ENCODE measurements around the gene ICAM2. TPM values are rescaled to one million over a fixed set of nuclear protein-coding genes. Genes with fewer than 3 reads are reported as not detected.

The ICAM2 gene
- total and polyA plus RNA-seq, 8 donors, result 32.3 to 55.4 (median 46.3) TPM

GRCh38 chr17:64063088-64063487, 42.7 kb upstream of the ICAM2 start:
- Histone ChIP-seq H3K9me3 (no peaks in the 10 kb centered on the region), H3K36me3 (peaks cover 0 to 85% of the 10 kb centered on the region in 2 donors), H3K4me1 (peaks cover 0 to 42% of the 10 kb centered on the region in 2 donors), H3K27me3 (no peaks in the 10 kb centered on the region), H3K4me3 (no peak overlapping the region), H3K27ac (peak overlapping the region in 1 of 2 donors; percentile 58)
- TF ChIP-seq CTCF (IDR thresholded peaks at IDR 0.05), result no peak
- ATAC-seq (no peak), DNase-seq (no peak)
- intact Hi-C loops (cut with DNase I), result loop anchor here in 1 of 2 donors (10.0 kb wide), 1 partner anchor 72 kb away; the partner anchor contains the start of gene ERN1

- no peak overlapping the region for H3K4me3 ChIP-seq
- DNase-seq, result no peak
- peak overlapping the region in 1 of 2 donors; percentile 34 for H3K27ac ChIP-seq
- H3K36me3 ChIP-seq, result peaks cover 0 to 85% of the 10 kb centered on the region in 2 donors
- no peak for ATAC-seq
- peaks cover 0 to 42% of the 10 kb centered on the region in 2 donors for H3K4me1 ChIP-seq
- intact Hi-C loops (cut with DNase I), result loop anchor here in 1 of 2 donors (10.0 kb wide), 1 partner anchor 73 kb away; the partner anchor contains the start of gene ERN1
- no peak for TF ChIP-seq CTCF (IDR thresholded peaks at IDR 0.05)
- H3K27me3 ChIP-seq, result no peaks in the 10 kb centered on the region
- no peaks in the 10 kb centered on the region for H3K9me3 ChIP-seq
Measured at GRCh38 chr17:64061178-64061898, 40.9 kb upstream of the ICAM2 start.

- H3K4me3 ChIP-seq, result no peak overlapping the region
- H3K4me1 ChIP-seq, result peaks cover 0 to 42% of the 10 kb centered on the region in 2 donors
- H3K27me3 ChIP-seq, result no peaks in the 10 kb centered on the region
- ATAC-seq (no peak), DNase-seq (no peak)
- H3K36me3 ChIP-seq, result peaks cover 0 to 85% of the 10 kb centered on the region in 2 donors
- peak overlapping the region in 1 of 2 donors; percentile 34 for H3K27ac ChIP-seq
- H3K9me3 ChIP-seq, result no peaks in the 10 kb centered on the region
- intact Hi-C loops (cut with DNase I), result loop anchor here in 1 of 2 donors (10.0 kb wide), 1 partner anchor 74 kb away; the partner anchor contains the start of gene ERN1
- TF ChIP-seq CTCF (IDR thresholded peaks at IDR 0.05), result no peak
Measured at GRCh38 chr17:64060331-64060730, 39.9 kb upstream of the ICAM2 start.

GRCh38 chr17:64059756-64060155, 39.3 kb upstream of the ICAM2 start:
- peaks cover 0 to 42% of the 10 kb centered on the region in 2 donors for H3K4me1 ChIP-seq
- no peak overlapping the region for H3K4me3 ChIP-seq
- peaks cover 0 to 85% of the 10 kb centered on the region in 2 donors for H3K36me3 ChIP-seq
- DNase-seq (no peak), ATAC-seq (no peak)
- TF ChIP-seq CTCF (IDR thresholded peaks at IDR 0.05), result no peak
- H3K27ac ChIP-seq, result no peak overlapping the region
- no peaks in the 10 kb centered on the region for H3K9me3 ChIP-seq
- intact Hi-C loops (cut with DNase I), result loop anchor here in 1 of 2 donors (10.0 kb wide), 1 partner anchor 75 kb away; the partner anchor contains the start of gene ERN1
- H3K27me3 ChIP-seq, result no peaks in the 10 kb centered on the region

GRCh38 chr17:64058621-64059020, 38.2 kb upstream of the ICAM2 start:
- DNase-seq, result no peak
- TF ChIP-seq CTCF (IDR thresholded peaks at IDR 0.05), result no peak
- Histone ChIP-seq H3K36me3 (peaks cover 0 to 90% of the 10 kb centered on the region in 2 donors), H3K27me3 (no peaks in the 10 kb centered on the region), H3K27ac (no peak overlapping the region), H3K4me3 (no peak overlapping the region), H3K9me3 (no peaks in the 10 kb centered on the region), H3K4me1 (peaks cover 0 to 32% of the 10 kb centered on the region in 2 donors)
- intact Hi-C loops (cut with DNase I), result no loop called here
- no peak for ATAC-seq

All from left lung (tissue), 10 donors.